Activated gamma-delta T cell (primary cell): ENCODE results near the gene NEURL1B.

Source experiments
- DNase-seq: peaks from one replicate; lab custom pipeline; 2025; lab: John Stamatoyannopoulos, UW

Gene NEURL1B

DNA sequence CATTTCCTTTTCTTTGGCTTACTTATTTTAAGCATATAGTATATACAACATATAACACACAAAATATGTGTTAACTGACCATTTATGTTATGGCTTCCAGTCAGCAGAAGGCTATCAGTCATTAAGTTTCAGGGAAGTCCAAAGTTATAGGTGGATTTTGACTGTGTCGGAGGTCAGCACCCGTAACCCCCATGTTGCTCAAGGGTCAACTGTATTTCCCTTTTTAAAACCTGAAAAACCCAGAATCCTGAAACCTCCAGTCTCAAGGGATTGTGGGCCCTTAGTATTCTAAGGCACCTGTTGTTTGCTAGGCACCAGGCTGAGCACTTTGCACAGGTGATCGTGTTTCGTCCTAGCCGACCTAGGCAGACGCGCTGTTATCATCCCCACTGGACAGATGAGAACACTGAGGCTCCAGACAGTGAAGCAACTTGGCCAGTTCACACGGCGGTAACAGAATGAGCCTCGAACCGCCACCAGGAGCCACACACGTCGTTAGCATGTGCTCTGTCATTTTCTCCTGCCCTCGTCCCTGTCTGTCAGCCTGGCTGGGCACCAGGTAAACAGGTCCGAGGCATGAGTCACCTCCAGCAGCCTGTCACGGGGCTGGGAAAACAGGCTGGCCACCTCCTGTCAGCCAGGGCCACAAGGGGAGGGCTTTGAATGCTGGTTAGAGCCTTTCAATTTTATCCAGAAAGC is 90.1 kb downstream of the NEURL1B start:
- DNase-seq = no peak

DNA sequence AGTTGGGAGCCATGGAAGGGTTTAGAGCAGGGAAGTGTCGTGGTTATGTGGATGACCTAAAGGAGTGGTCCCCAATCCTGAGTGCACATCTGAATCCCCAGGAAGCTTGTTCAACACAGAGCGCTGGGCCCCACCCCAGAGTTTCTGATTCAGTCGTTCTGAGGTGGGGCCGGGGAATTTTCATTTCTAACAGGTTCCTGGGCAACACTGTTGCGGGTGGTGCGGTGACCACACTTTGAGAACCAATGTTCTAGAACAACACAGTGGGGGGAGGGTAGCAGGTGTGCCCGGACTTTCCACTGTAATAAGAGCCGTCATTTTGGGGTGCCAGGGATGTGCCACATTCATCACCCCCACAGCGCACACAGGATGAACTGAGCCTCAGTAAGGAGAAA is 90.6 kb downstream of the NEURL1B start:
- DNase-seq = no peak

DNA sequence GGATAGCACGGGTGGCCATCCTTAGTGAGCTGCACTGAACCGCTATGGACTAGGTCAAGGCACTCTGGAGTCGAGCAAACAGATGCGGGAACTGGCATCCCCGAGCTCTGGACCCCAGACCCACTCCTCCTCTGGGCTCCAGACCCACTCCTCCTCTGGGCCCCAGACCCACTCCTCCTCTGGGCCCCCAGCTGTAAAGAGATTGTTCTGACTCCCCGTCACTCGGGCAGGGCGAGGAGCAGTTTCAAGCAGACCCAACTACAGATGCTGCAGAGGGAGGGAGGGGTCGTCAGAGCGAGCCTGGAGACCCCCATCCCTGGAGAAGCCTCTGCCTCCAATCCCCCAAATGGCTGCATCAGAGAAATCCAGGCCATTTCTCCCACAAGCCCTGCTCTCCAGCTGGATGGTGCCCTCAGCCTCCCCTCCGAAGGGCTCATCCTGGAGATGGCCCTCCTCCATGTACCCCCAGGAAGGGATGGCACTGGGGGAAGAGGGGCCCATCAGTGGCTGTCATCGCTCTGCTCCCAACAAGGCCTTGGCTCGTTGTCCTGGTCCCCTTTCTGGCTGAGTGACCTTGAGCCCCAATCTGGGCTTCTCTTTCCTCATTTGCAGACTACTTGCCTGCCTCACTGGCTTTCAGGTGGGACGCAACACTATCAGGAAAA is 91.3 kb downstream of the NEURL1B start:
- DNase-seq = no peak

DNA sequence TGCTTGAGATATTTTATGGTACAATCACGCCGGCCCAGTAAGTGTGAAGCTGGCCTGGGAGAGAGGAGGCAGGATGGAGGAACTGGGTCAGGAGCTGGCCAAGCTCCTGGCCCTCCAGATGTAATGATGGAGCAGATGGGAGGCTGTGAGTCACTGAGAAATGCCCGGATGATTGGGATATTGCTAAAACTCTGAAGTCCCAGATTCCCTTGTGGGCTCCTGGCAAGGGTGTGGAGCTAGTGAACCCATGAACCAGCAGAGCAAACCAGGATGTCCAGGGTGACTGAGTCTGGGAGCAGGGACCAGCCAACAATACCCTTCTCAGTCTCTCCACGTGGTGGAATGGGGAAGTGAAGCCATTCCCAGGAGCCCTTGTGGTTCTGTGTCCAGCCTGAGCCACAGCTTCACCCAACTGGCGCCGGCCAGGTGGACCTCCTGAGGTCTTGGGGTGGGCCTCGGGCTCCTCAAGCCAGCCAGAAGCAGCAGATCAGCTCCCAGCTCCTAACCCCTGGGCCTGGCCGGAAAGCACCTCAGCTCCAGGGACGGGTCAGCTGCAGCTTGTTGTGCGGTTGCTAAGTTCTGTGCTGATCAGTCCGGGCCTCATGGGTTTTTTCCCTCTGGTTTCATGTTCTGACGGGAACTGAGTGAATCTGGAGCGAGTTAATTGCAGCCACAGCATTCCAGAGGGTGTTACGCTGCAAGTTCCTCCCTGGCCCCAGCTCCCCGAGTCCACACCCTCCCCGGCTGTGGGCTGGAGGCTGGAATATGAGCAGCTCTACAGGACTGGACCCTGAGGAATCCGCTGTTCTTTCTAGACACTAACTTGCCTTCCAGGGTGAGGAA is 92.3 kb downstream of the NEURL1B start:
- DNase-seq = no peak

DNA sequence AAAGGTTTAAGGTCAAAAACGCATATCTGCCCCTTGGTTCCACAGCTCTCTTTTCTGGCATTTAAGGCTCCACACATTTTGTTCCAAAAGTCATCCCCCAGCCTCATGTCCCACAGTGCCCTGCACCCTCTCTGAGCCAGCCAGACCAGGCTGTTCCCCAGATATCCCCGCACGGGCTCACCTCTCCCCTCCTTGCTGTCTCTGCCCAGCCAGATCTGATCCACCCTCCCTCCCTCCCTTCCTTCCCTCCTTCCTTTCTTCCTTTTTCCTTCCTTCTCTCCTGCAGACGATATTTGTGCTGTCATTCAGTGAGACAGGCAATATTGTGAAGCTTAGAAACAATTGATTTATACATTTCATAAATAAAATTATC is 92.9 kb downstream of the NEURL1B start:
- DNase-seq = no peak

DNA sequence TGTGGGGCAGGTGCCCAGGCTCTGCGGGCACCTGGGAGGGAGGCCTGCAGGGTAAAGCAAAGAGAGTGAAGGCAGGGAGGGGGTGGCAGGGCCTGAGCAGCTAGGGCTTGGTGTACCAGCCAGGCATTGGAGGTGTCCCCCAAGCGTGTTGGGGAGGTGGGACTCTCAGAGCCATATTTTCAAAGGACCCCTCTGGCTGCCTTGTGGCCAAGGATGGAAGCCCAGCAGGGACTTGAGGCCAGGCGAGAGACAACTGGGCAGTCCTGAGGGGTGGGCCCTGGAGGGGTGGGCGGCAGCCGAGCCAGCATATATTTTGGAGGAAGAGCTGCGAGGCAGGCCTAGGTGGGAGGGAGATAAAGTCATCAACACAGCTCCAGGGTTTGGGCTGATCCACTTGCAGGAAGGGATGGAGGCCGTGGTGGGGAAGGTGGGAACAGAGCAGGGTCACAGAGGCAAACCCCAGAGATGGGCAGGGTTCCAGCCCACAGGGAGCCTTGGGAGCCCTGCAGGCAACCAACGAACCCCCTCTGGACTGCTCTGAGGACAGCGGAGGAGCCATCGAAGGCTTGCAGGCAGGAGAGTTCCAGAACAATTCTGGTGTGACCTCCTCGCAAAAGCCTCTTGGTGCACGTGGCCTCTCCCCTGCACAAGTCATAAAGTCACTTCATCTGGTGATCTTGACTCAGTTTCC is 94.2 kb downstream of the NEURL1B start:
- DNase-seq = no peak

DNA sequence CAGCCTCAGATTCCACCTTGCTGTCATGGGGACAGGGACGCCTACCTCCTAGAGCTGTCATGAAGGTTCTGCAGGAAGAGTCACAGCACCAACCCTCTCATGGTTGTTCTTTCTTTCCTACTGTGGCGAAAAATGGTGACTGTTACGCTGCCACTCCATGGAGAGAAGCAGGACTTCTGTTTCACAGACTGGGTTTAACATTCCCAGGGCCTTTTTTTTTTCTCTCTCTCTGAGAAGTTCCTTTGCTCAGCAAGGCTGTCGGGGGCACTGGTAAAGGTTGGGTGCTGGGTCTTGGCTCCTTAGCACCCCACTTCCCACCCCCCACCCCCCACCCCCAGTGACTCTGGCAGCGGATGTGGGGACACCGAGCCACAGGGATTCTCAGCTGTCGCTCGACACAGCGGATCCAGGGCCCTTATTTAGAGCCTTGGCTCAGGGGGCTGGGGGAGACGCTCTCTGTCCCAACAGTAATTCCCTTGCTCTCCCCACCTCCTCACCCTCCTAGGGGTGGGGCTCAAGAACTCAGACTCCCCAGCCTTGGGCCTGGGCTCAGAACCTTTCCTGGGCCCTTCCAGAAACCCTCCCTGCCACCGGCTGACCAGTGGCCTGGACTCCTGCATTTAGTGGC is 95.6 kb downstream of the NEURL1B start:
- no peak for DNase-seq

DNA sequence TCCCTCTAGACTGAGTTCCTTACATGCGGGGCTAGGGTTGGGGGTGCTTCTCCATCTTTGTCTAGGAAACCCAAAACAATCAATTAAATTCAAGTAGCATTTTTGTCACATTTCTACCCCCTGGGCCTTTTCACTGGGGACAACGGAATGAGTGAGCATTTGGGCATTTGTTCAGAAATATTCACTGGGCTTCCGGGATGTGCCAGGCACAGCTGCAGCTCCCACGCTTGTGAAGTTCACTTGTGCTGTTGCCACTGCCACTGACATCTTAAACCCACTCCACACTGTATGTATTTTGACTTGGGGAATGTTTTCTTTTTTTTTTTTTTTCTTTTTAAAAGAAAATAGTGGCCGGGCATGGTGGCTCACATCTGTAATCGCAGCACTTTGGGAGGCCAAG is 98.3 kb downstream of the NEURL1B start:
- no peak for DNase-seq

DNA sequence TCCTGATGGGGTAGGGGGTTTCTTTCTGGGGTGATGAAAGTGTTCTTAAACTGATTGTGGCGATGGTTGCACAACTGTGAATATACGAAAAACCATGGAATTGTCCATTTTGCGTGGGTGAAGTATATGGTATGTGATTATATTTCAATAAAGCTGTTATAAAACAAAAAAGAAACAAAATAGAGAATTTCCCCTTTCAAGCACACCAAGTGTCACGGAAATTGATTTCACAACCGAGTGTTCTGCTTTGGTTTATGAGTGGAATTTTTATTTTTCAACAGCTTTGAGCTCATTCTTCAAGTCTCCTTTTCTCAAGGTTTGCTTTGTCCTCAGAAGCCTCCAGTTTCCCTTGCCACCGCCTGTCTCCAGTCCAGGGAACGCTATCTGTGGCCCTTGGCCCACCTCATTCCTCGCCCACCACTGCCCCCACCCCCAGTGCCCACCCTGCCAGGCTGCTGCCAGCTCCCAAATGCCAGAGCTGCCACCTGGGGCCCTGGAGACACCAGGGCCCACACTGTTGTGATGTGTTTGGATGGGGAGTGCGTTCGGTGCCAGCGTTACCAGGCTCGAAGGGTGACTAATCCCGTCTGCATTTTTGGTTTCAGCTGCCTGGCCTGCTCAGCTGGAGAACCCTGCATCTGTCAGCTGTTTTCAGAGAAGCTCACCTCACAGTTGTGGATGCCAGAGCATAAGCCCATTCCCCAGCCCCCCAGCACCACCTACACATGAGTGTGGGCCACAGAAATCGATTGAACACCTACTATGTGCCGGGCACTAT is 99.6 kb downstream of the NEURL1B start:
- no peak for DNase-seq
